Right atrium auricular region (tissue), 2 donors: ENCODE data around the gene PROX1. TPM values are rescaled to one million over a fixed set of nuclear protein-coding genes. Genes with fewer than 3 reads are reported as not detected.
A peak's percentile ranks its signal among the peaks of the same experiment; 100 is the strongest.

Experiments used
- DNase-seq: peaks from one replicate; pipeline ENCODE4 v3.0.0-alpha.2; 2019; ENCODE audit warnings: low spot score
- H3K27ac ChIP-seq, 2 donors: fragments of 200-600 bp; sonication (generic); 1 replicate in 1 of 2; 2 replicates in 1 of 2; pipeline ENCODE4 v1.5.1; 2016 to 2019
- H3K27me3 ChIP-seq, 2 donors: fragments of 200-600 bp; sonication (generic); one replicate each; pipeline versions ENCODE4 v1.5.1 to v1.6.0; 2017 to 2019
- H3K36me3 ChIP-seq: fragments of 200-600 bp; sonication (generic); one replicate; pipeline ENCODE4 v1.5.1; 2016
- H3K4me1 ChIP-seq, 2 donors: fragments of 200-600 bp; sonication (generic); one replicate each; pipeline versions ENCODE4 v1.5.1 to v1.6.0; 2017 to 2019
- H3K4me3 ChIP-seq, 2 donors: fragments of 200-600 bp; sonication (generic); 1 replicate in 1 of 2; 2 replicates in 1 of 2; pipeline ENCODE4 v1.5.1; 2017 to 2019; ENCODE audit warnings: mild to moderate bottlenecking in 1 of 2, moderate library complexity in 1 of 2
- H3K9me3 ChIP-seq, 2 donors: fragments of 200-600 bp; sonication (generic); one replicate each; pipeline ENCODE4 v1.5.1; 2019
- CTCF ChIP-seq, 2 donors: fragments of 200-600 bp; sonication (generic); IDR thresholded peaks; one replicate each; pipeline ENCODE4 v1.5.1; 2019; ENCODE audit warnings: antibody characterized with exemption in 2 of 2
- total RNA-seq, 2 donors: library from RNA; depleted of rRNA; stranded (reverse); fragments of >200 nt; gene quantifications; one replicate each; pipeline ENCODE4 v1.1.0, GENCODE V29; 2016

Gene PROX1
- total RNA-seq, 2 donors from 2014 or later = 39.7 to 46.5 TPM

GRCh38 chr1:213976665-213977485 lies 10.9 kb upstream of the PROX1 start:
- Histone ChIP-seq H3K9me3 (no peaks in the 10 kb centered on the region), H3K4me3 (no peak overlapping the region), H3K27me3 (peaks cover 0 to 4% of the 10 kb centered on the region in 2 donors), H3K36me3 (no peaks in the 10 kb centered on the region), H3K27ac (no peak overlapping the region), H3K4me1 (no peaks in the 10 kb centered on the region)
- no peak for TF ChIP-seq CTCF (IDR thresholded peaks at IDR 0.05)
- DNase-seq = no peak

- Histone ChIP-seq H3K36me3 (no peaks in the 10 kb centered on the region), H3K4me1 (peaks cover 0 to under 1% of the 10 kb centered on the region in 2 donors), H3K27me3 (peaks cover 0 to 9% of the 10 kb centered on the region in 2 donors), H3K4me3 (no peak overlapping the region), H3K9me3 (no peaks in the 10 kb centered on the region), H3K27ac (no peak overlapping the region)
- no peak for TF ChIP-seq CTCF (IDR thresholded peaks at IDR 0.05)
- DNase-seq = no peak
Observed at GRCh38 chr1:213977486-213977842, 10.3 kb upstream of the PROX1 start.

DNA sequence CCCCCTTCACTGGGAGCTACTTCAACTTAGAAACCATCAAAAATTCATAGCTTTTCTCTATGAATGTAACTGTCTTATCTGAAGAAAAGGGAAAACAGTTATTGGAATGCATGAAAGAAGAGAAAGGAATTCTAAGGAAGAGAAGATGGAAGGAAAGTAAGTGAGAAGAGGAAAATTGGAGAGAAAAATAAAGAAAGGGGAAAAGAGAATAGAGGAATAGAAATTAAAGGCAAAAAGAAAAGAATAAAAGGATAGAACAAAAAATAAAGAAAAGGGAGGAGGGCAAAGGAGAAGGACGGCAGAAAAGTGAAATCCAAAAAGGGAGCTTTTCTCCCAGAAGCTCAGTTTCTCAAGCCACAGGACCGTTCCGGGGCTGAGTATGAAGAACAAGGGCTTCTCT lies 9.9 kb upstream of the PROX1 start:
- Histone ChIP-seq H3K27ac (no peak overlapping the region), H3K4me3 (no peak overlapping the region), H3K9me3 (no peaks in the 10 kb centered on the region), H3K36me3 (no peaks in the 10 kb centered on the region), H3K4me1 (peaks cover 0 to 5% of the 10 kb centered on the region in 2 donors), H3K27me3 (peaks cover 0 to 14% of the 10 kb centered on the region in 2 donors)
- TF ChIP-seq CTCF (IDR thresholded peaks at IDR 0.05) = no peak
- no peak for DNase-seq

GRCh38 chr1:213979751-213980586 lies 7.8 kb upstream of the PROX1 start:
- Histone ChIP-seq H3K9me3 (no peaks in the 10 kb centered on the region), H3K4me3 (peak overlapping the region in 1 of 2 donors; percentile 7), H3K27ac (no peak overlapping the region), H3K4me1 (peaks cover 0 to 19% of the 10 kb centered on the region in 2 donors), H3K27me3 (peaks cover 0 to 16% of the 10 kb centered on the region in 2 donors), H3K36me3 (no peaks in the 10 kb centered on the region)
- no peak for DNase-seq
- no peak for TF ChIP-seq CTCF (IDR thresholded peaks at IDR 0.05)

GRCh38 chr1:213980906-213981305 lies 6.9 kb upstream of the PROX1 start:
- Histone ChIP-seq H3K4me1 (peaks cover 0 to 28% of the 10 kb centered on the region in 2 donors), H3K27me3 (peaks cover 0 to 16% of the 10 kb centered on the region in 2 donors), H3K9me3 (no peaks in the 10 kb centered on the region), H3K27ac (no peak overlapping the region), H3K4me3 (no peak overlapping the region), H3K36me3 (no peaks in the 10 kb centered on the region)
- TF ChIP-seq CTCF (IDR thresholded peaks at IDR 0.05) = no peak
- DNase-seq = no peak
